GM12878 (cell line): ENCODE measurements around the gene CHCHD6. TPM values are rescaled to one million over a fixed set of nuclear protein-coding genes. Genes with fewer than 3 reads are reported as not detected.

ENCODE experiments used
- ATAC-seq: fragments of 200-7000 bp; cut with Tn5 transposase; 3 replicates; pipeline ENCODE4 v1.9.1; 2020; ENCODE audit warnings: mild to moderate bottlenecking, moderate library complexity
- BruUV-seq: library from RNA; stranded (reverse); fragments of 400-500 nt; replicated peaks from 2 replicates; lab custom pipeline; 2021; lab: Mats Ljungman, UMichigan
- CTCF ChIA-PET: fragments of 300-600 bp; sonication (Branson Sonifier 250); formaldehyde crosslinking; extraction: SDS; loops from one replicate; lab custom pipeline; 2021; ENCODE audit warnings: inconsistent platforms; lab: Yijun Ruan, JAX
- POLR2A ChIA-PET: fragments of 350-600 bp; formaldehyde crosslinking; extraction: SDS; loops from one replicate; lab custom pipeline; 2021; ENCODE audit warnings: inconsistent platforms; lab: Charles Lee
- RAD21 ChIA-PET: fragments of 300-600 bp; sonication (Branson Sonifier 250); formaldehyde crosslinking; loops from one replicate; lab custom pipeline; 2023; ENCODE audit warnings: antibody characterized with exemption; ENCODE audit not compliant: unreplicated experiment; lab: Charles Lee
- SMC1A ChIA-PET: fragments of 300-600 bp; sonication (Branson Sonifier 250); formaldehyde crosslinking; loops from one replicate; lab custom pipeline; 2023; ENCODE audit not compliant: unreplicated experiment, uncharacterized antibody; lab: Charles Lee
- DNase-seq: peaks from one replicate; pipeline ENCODE4 v3.0.0-alpha.2; 2011; ENCODE audit warnings: low read depth, low spot score
- FAIRE-seq: peaks from 3 replicates; lab custom pipeline; 2011; peaks lifted over from hg19 to GRCh38; lab: Jason Lieb, UNC
- H2AFZ ChIP-seq: 2 replicates; pipeline ENCODE4 v1.6.0; 2011; ENCODE audit warnings: low read depth, low read length, control low read depth; ENCODE audit not compliant: control insufficient read depth
- H3K27ac ChIP-seq: 2 replicates; pipeline ENCODE4 v1.5.1; 2011; ENCODE audit warnings: control low read depth; ENCODE audit not compliant: control insufficient read depth, insufficient read depth
- H3K27me3 ChIP-seq, 2 experiments: replicated peaks in 1 of 2; 2 replicates each; pipeline versions ENCODE4 v1.6.0 to v1.6.1; 2011; ENCODE audit warnings: low read length in 1 of 2; ENCODE audit not compliant: control insufficient read depth in 2 of 2, insufficient read depth in 2 of 2
- H3K36me3 ChIP-seq, 2 experiments: 2 replicates each; pipeline ENCODE4 v1.5.1; 2011; ENCODE audit warnings: low read length in 1 of 2; ENCODE audit not compliant: control insufficient read depth in 2 of 2, insufficient read depth in 2 of 2
- H3K4me1 ChIP-seq: 2 replicates; pipeline ENCODE4 v1.6.1; 2011; ENCODE audit warnings: mild to moderate bottlenecking, low read length, moderate library complexity, mixed read lengths; ENCODE audit not compliant: control insufficient read depth, insufficient read depth
- H3K4me2 ChIP-seq: 2 replicates; pipeline ENCODE4 v1.6.0; 2011; ENCODE audit warnings: control low read depth; ENCODE audit not compliant: control insufficient read depth, insufficient read depth
- H3K4me3 ChIP-seq: fragments of 200-600 bp; sonication (generic); 2 replicates; pipeline ENCODE4 v1.5.1; 2016
- H3K79me2 ChIP-seq: 2 replicates; pipeline ENCODE4 v1.6.0; 2011; ENCODE audit warnings: low read length; ENCODE audit not compliant: control insufficient read depth, insufficient read depth
- H3K9ac ChIP-seq: 2 replicates; pipeline ENCODE4 v1.8.0; 2011; ENCODE audit warnings: low read length, control low read depth, mixed read lengths; ENCODE audit not compliant: control insufficient read depth, insufficient read depth
- H3K9me3 ChIP-seq: replicated peaks from 3 replicates; pipeline ENCODE4 v1.5.1; 2011; ENCODE audit warnings: mild to moderate bottlenecking, low read length; ENCODE audit not compliant: control insufficient read depth, insufficient read depth
- H4K20me1 ChIP-seq: 2 replicates; pipeline ENCODE4 v1.6.0; 2011; ENCODE audit not compliant: control insufficient read depth, insufficient read depth
- CREB1 ChIP-seq: IDR thresholded peaks from 2 replicates; pipeline ENCODE4 v1.6.1; 2012; ENCODE audit warnings: low read depth, mild to moderate bottlenecking, inconsistent platforms
- FOXM1 ChIP-seq: IDR thresholded peaks from 2 replicates; pipeline ENCODE4 v1.6.1; 2012; ENCODE audit warnings: low read depth, mild to moderate bottlenecking, inconsistent platforms, low read length, moderate library complexity
- HDGF ChIP-seq: fragments of 450-650 bp; IDR thresholded peaks from 2 replicates; pipeline ENCODE4 v1.6.1; 2016; ENCODE audit warnings: antibody characterized with exemption
- LARP7 ChIP-seq: fragments of 450-650 bp; IDR thresholded peaks from 2 replicates; pipeline ENCODE4 v1.6.1; 2017; ENCODE audit warnings: mild to moderate bottlenecking
- MLLT1 ChIP-seq: fragments of 450-650 bp; IDR thresholded peaks from 2 replicates; pipeline ENCODE4 v1.6.1; 2016; ENCODE audit warnings: mild to moderate bottlenecking
- NFYA ChIP-seq: IDR thresholded peaks from 2 replicates; pipeline ENCODE4 v1.6.1; 2011; ENCODE audit warnings: low read depth, mild to moderate bottlenecking, low read length, improper control_type of control experiment, borderline replicate concordance
- TCF7 ChIP-seq: IDR thresholded peaks from 2 replicates; pipeline ENCODE4 v1.6.1; 2014; ENCODE audit warnings: antibody characterized with exemption, borderline replicate concordance
- WGBS: methylation state at CpG from one replicate; pipeline ENCODE4 v1.1.6; 2016; ENCODE audit warnings: low lambda C conversion rate; ENCODE audit not compliant: insufficient replicate concordance, insufficient coverage; ENCODE audit errors: missing lambda C conversion rate; 5-methylcytosine and 5-hydroxymethylcytosine counted together
- in situ Hi-C: fragments of 300-500 bp; cut with MboI; formaldehyde crosslinking; loops from 9 replicates; pipeline ENCODE4 v1.14.3; 2018; ENCODE audit warnings: mixed read lengths
- intact Hi-C: fragments of 100-400 bp; cut with micrococcal nuclease; formaldehyde crosslinking; loops from one replicate; pipeline ENCODE4 v1.14.2; 2022; ENCODE audit not compliant: unreplicated experiment
- polyA plus RNA-seq, 11 experiments: library from polyadenylated mRNA; depleted of rRNA in 4 of 11; unstranded in 6 of 11; stranded (reverse) in 5 of 11; fragments of >200 nt; fragmentation: Nextera tagmentation in 4 of 11; fragmentation: Illumina TruSeq in 1 of 11; extraction: Ambion mirVana in 4 of 11; extraction: Trizol in 1 of 11; gene quantifications; 1 replicate in 1 of 11; 2 replicates in 10 of 11; pipeline versions ENCODE4 v1.2.1 to v1.2.3, GENCODE V29; 2011 to 2016; ENCODE audit warnings: inconsistent platforms in 2 of 11, missing spikeins in 2 of 11, low read depth in 1 of 11
- total RNA-seq, 4 experiments: library from RNA; depleted of rRNA in 3 of 4; stranded (reverse); fragments of >200 nt in 3 of 4; fragmentation: Illumina TruSeq in 1 of 4; extraction: Trizol in 1 of 4; gene quantifications; 2 replicates each; pipeline versions ENCODE4 v1.2.1 to v1.2.3, GENCODE V29; 2013 to 2021
- TF ChIP-seq, protein P1 (sequence below): fragments of 450-650 bp; formaldehyde crosslinking; IDR thresholded peaks from 2 replicates; pipeline ENCODE4 v1.5.0; 2022; ENCODE audit warnings: mild to moderate bottlenecking, missing genetic modification characterization

Gene CHCHD6
- total and polyA plus RNA-seq, 10 of the 15 experiments (the other 5 are each of a cell fraction or from before 2014, with no cell fraction given): 2.7 to 16.7 (median 12.3) TPM

GRCh38 chr3:126684218-126684751 is 19.8 kb upstream of the CHCHD6 start:
- no peaks in the 10 kb centered on the region for H3K9me3 ChIP-seq
- no peaks in the 10 kb centered on the region for H4K20me1 ChIP-seq
- H3K4me1 ChIP-seq: no peaks in the 10 kb centered on the region
- no peak overlapping the region for H2AFZ ChIP-seq
- ChIA-PET SMC1A (interaction anchor here (0.6 kb wide), 1 partner anchor 769 kb away, joined by 3 read pairs; no protein-coding TSS in a partner anchor), POLR2A (interaction anchor here (0.6 kb wide), 1 partner anchor 71 kb away, joined by 4 read pairs; no protein-coding TSS in a partner anchor), CTCF (interaction anchor here (0.5 to 0.6 kb wide), 2 partner anchors 39 to 61 kb away, joined by 3 to 4 read pairs; no protein-coding TSS in a partner anchor), RAD21 (no interaction called here)
- no peak overlapping the region for H3K4me2 ChIP-seq
- FAIRE-seq (no peak), ATAC-seq (no peak), DNase-seq (no peak)
- BruUV-seq: no TSS peak
- in situ Hi-C loops: no loop called here
- H3K9ac ChIP-seq: no peak overlapping the region
- H3K79me2 ChIP-seq: no peaks in the 10 kb centered on the region
- WGBS: 22% methylated on average over 7 of the region's 7 CpGs
- no peaks in the 10 kb centered on the region for H3K36me3 ChIP-seq
- peaks cover 0 to 1% of the 10 kb centered on the region in 2 experiments; a peak in 1 of 4 replicates for H3K27me3 ChIP-seq
- TF ChIP-seq TCF7 (no peak), MLLT1 (no peak), FOXM1 (no peak), CREB1 (no peak), LARP7 (no peak), NFYA (no peak), HDGF (no peak)
- TF ChIP-seq, protein P1, sequence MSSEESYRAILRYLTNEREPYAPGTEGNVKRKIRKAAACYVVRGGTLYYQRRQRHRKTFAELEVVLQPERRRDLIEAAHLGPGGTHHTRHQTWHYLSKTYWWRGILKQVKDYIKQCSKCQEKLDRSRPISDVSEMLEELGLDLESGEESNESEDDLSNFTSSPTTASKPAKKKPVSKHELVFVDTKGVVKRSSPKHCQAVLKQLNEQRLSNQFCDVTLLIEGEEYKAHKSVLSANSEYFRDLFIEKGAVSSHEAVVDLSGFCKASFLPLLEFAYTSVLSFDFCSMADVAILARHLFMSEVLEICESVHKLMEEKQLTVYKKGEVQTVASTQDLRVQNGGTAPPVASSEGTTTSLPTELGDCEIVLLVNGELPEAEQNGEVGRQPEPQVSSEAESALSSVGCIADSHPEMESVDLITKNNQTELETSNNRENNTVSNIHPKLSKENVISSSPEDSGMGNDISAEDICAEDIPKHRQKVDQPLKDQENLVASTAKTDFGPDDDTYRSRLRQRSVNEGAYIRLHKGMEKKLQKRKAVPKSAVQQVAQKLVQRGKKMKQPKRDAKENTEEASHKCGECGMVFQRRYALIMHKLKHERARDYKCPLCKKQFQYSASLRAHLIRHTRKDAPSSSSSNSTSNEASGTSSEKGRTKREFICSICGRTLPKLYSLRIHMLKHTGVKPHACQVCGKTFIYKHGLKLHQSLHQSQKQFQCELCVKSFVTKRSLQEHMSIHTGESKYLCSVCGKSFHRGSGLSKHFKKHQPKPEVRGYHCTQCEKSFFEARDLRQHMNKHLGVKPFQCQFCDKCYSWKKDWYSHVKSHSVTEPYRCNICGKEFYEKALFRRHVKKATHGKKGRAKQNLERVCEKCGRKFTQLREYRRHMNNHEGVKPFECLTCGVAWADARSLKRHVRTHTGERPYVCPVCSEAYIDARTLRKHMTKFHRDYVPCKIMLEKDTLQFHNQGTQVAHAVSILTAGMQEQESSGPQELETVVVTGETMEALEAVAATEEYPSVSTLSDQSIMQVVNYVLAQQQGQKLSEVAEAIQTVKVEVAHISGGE (CRISPR knock-in tag): no peak
- no peak overlapping the region for H3K4me3 ChIP-seq
- intact Hi-C loops: no loop called here
- no peak overlapping the region for H3K27ac ChIP-seq
